Measurements from ENCODE around the gene ADCYAP1R1.

Gene ADCYAP1R1

DNA sequence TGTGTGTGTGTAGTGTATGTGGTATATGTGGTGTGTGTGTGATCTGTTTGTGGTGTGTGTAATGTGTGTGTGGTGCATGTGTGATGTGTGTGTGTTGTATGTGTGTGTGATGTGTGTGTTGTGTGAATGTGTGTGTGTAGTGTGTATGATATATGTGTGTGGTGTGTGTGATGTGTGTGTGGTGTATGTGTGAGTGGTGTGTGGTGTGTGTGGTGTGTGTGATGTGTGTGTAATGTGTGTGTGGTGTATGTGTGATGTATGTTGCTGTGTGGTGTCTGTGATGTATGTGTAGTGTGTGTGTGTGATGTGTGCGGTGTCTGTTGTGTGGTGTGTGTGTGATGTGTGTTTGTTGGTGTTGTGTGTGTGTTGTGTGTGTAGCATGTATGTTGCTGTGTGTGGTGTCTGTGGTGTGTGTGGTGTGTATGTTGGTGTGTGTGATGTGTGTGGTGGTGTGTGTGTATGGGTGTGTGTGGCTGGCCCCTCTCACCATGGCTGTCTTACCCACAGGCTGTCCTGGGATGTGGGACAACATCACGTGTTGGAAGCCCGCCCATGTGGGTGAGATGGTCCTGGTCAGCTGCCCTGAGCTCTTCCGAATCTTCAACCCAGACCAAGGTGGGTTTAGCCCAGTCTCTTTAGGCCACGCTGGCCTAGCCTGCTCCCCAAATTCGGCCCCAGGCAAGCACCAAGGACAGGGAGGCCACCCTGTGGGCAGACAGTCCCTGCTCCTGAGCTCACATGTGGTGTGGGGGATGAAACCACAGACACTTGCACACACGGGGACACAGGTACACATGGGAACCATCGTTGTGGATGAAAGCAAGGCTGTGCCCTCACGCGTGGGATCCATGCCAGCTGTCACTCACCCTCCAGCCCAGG is 25.6 kb downstream of the ADCYAP1R1 start:
- DNase-seq (ENCODE audit: low read depth): no peak
- TF ChIP-seq, protein P1, sequence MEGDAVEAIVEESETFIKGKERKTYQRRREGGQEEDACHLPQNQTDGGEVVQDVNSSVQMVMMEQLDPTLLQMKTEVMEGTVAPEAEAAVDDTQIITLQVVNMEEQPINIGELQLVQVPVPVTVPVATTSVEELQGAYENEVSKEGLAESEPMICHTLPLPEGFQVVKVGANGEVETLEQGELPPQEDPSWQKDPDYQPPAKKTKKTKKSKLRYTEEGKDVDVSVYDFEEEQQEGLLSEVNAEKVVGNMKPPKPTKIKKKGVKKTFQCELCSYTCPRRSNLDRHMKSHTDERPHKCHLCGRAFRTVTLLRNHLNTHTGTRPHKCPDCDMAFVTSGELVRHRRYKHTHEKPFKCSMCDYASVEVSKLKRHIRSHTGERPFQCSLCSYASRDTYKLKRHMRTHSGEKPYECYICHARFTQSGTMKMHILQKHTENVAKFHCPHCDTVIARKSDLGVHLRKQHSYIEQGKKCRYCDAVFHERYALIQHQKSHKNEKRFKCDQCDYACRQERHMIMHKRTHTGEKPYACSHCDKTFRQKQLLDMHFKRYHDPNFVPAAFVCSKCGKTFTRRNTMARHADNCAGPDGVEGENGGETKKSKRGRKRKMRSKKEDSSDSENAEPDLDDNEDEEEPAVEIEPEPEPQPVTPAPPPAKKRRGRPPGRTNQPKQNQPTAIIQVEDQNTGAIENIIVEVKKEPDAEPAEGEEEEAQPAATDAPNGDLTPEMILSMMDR (IDR thresholded peaks at IDR 0.05; ENCODE audit: insufficient read depth, low read depth, low read length, missing control alignments): no peak
- H3K4me3 ChIP-seq (ENCODE audit: low read depth, low read length): no peak overlapping the region

DNA sequence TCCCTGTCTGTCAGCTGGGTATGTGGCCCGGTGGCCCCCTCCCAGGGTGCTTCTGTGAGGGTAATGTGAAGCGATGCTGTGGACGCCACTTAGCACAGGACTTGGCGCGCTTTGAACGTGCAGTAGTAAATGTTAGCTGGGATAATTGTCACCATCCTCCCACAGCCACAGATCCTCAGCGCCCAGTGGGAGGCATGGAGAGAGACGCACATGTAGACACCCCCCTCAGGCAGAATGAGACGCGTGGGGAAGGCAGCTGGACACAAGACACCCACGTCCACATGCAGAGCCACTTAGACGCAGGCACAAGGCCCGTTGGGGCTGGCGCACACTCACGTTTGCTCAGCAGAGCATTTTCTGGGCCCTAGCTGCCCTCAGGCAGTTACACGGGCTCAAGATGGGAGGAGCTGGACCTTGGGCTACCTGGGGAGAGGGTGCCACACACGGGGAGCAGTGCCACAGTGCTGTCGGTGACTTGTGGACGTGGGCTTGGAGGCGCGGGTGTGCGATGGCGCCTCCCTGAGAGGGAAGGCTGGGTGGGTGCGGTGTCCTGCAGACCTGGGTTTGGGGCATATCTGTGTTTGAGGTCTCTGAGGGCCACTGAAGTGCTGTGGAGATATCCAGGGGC is 26.4 kb downstream of the ADCYAP1R1 start:
- DNase-seq (ENCODE audit: low read depth): no peak
- TF ChIP-seq, protein P1 (IDR thresholded peaks at IDR 0.05; ENCODE audit: insufficient read depth, low read depth, low read length, missing control alignments): no peak
- H3K4me3 ChIP-seq (ENCODE audit: low read depth, low read length): no peak overlapping the region

DNA sequence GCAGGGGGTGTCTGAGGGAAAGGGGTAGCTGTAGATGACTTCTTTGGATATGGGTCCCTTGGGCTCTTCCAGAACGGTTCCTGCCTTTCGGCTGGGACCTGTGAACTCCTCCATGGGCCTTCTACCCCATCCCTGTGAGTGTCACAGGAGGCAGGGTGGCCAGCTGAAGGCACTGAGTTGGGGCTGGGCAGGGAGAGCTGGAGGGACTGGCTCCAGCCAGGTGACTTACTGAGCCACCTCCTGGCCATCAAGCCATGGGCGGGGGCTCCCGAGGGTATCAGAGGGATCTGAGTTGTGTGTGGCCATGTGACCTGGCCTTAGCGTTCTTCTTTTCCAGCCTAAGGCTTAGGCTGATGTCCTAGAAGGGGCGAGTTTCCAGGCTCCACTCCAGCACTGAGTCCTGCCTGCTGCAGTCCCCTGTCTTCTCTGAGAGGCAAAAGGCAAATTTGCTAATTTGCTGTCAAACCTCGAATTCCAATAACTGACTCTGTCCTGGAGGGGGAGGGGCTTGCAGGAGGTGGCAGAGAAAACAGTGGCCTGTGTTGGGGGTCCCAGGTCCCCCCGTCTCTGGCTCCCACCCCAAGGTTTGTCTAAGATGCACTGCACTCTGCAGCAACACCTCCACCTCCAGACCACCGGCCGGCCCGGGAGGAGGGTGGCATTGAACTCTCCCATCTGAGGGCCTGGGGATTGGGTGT is 27.2 kb downstream of the ADCYAP1R1 start:
- TF ChIP-seq, protein P1 (IDR thresholded peaks at IDR 0.05; ENCODE audit: insufficient read depth, low read depth, low read length, missing control alignments): no peak

DNA sequence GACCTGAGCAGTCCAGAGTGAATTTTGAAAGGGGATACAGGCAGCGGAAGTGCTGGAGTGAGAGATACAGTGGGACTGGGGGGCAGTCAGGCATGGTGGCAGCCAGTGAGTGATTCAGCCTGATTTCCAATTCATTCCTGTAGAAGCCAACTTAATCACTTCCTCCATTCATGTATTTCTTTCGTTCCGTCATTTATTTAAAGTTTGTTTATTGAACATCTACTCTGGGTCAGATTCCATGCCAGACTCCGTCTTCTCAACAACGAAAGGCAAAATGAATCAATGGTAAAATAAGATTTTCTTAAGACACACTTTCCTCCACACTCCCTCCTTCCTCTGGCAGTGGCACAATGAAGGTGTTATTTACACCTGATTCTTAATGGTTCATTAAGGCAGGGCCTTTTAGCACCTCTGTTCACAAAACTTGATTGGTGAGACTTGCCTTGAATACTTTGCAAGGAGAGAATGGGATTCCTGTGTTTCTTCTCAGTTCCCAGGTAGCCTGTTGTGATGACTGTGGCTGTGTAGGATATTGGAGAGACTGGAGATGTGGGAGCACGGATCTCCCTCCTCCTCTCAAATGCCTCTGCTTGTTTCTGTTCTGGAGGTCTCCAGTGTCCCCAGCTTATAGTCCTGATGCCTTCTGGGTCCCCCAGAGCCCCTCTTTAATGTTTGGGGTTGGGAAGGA is 27.9 kb downstream of the ADCYAP1R1 start:
- TF ChIP-seq, protein P1 (IDR thresholded peaks at IDR 0.05; ENCODE audit: insufficient read depth, low read depth, low read length, missing control alignments): no peak
- H3K4me3 ChIP-seq (ENCODE audit: low read depth, low read length): no peak overlapping the region
- no peak for DNase-seq (ENCODE audit: low read depth)

More for the DNA sequence above, 27.2 kb downstream of the ADCYAP1R1 start:
- DNase-seq (ENCODE audit: low read depth): no peak
- H3K4me3 ChIP-seq (ENCODE audit: low read depth, low read length): no peak overlapping the region

DNA sequence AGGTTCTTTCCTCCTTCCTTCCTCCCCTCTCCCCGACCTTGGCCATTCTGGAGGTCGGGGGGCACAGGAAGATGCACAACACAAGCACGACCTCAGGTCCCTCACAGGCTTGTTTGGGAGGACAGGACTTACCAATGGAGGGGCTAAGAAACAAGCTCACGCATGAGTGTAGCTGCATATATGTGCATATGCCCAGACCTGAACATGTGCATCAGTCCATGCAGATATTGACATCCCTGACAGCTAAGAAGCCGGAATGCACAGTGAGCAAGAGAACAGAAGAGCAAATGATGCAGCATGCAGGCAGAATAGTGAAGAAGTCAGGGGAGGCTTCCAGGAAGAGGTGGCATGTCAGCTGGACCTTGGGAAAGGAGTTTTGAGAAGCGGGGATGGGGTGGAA is 28.7 kb downstream of the ADCYAP1R1 start:
- DNase-seq (ENCODE audit: low read depth): no peak
- no peak overlapping the region for H3K4me3 ChIP-seq (ENCODE audit: low read depth, low read length)
- TF ChIP-seq, protein P1 (IDR thresholded peaks at IDR 0.05; ENCODE audit: insufficient read depth, low read depth, low read length, missing control alignments): no peak

DNA sequence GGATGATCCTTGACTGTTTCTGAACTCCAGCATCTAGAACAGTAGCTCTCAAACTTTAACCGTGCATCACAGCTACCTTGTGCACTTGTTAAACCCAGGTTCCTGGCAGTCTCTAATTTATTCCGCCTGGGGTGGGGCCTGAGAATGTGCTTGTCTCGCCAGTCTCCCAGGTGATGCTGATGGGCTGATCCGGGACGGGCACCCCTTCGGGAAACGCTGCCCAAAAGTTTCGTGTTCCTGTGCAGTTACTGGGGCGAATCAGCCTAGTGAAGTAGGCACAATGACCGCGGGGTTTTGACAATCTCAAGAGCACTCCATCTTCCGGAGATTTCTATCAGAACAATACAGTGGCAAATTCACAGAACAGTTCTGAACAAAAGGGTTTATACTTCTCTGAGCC is 29.9 kb downstream of the ADCYAP1R1 start:
- no peak for DNase-seq (ENCODE audit: low read depth)
- no peak overlapping the region for H3K4me3 ChIP-seq (ENCODE audit: low read depth, low read length)
- TF ChIP-seq, protein P1 (IDR thresholded peaks at IDR 0.05; ENCODE audit: insufficient read depth, low read depth, low read length, missing control alignments): no peak

Measured in GM12865 (cell line).